Hematopoietic multipotent progenitor cell treated with erythropoietin and hydrocortisone succinate and interleukin-3 and kit ligand, for 17 days (in vitro differentiated cells): ENCODE data around the gene NACC2.
"Not testable (repeated sequence)": the region's sequence is repeated elsewhere in the genome, so short reads cannot be mapped to it uniquely, and the experiment has no call there.

Experiments used
- DNase-seq: peaks from one replicate; pipeline ENCODE4 v3.0.0-alpha.2; 2015; ENCODE audit warnings: low spot score

NACC2 gene

GRCh38 chr9:136080716-136081112 lies 14.4 kb downstream of the NACC2 start:
- no peak for DNase-seq

DNA sequence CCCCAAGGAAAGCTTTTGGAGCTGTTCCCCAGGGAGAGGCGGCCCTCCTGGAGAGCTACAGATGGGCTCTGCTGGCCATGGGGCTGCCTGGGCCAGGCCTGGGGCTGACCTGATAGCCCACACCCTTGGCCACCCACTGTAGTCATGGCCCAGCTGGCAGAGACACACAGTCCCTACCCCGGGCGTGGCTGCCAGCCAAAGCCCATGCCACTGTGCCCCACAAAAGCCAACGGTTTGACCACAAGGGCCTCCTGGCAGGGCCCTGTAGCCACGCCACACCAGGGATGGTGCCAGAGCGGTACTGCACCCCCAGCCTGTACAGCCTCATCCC lies 15.2 kb downstream of the NACC2 start:
- DNase-seq = no peak

DNA sequence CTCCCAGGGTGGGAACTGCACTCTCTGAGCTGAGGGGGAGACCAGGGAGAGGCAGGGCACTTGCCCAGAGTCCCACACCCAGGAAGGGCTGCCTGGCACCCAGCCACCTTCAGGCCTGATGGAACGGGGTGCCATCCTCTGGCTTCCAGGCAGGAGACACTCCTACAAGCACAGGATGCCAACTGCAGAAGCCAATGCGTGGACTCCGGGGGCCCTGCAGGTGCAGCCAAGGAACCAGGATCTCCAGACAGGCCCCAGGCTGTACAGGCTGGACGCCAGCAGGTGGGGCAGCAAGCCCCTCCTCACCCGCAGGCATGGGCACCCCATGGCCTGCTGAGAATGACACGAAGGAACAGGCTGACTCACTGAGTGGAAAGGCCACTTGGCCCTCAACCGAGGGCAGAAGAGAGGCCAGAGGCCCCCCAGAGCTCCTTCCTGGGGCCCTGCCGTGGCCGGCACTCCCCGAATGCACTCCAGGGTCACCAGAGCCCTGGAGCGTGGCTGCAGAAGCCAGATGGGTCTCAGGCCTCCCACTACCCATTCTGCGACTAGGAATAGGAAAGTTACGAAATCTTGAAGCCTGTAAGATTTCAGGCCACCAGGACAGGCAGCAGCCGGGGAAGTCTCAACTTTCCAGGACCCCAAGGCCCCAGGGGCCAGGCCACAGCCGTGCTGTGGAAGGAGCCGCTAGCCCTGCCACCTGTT lies 15.7 kb downstream of the NACC2 start:
- DNase-seq = no peak

DNA sequence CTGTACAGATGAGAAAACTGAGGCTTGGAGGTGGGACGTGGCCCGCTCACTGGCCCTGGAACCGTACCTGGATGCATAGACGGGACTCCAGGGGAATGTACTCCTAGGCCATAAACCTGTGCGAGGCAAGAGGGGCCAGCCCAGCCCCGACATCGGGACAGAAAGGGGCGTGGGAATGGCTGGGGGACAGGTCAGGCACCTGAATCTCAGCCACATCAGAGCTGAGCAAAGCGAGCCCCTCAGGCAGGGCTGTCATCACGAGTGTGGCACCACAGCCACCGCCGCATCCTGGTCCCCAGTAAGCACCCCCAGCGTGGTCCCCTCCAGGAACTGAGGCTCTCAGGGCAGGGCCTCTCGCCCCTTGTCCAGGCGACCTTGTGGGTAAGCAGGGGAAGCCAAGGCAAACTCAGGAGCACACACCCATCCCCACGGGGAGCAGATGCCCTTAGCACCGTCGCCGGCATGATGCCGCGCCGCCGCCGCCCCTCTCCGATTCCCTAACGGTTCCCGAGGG lies 16.5 kb downstream of the NACC2 start:
- no peak for DNase-seq

DNA sequence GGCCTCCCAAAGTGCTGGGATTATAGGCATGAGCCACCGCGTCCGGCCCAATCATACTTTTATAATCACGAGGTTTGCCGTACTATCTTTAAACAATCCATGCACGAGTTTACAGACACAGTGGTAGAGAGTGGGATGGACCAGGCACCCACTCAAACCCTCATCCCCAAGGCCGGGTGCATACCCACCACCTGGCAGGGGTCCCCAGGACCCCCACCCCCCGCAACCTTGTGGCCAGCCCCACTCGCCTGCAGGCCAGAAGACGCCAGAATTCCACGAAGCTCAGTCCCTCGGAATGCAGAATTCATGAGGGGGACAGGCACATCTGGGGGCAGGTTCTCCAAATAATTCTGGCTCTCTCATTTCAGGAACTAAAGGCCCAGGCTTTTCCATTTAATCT lies 17.1 kb downstream of the NACC2 start:
- no peak for DNase-seq

DNA sequence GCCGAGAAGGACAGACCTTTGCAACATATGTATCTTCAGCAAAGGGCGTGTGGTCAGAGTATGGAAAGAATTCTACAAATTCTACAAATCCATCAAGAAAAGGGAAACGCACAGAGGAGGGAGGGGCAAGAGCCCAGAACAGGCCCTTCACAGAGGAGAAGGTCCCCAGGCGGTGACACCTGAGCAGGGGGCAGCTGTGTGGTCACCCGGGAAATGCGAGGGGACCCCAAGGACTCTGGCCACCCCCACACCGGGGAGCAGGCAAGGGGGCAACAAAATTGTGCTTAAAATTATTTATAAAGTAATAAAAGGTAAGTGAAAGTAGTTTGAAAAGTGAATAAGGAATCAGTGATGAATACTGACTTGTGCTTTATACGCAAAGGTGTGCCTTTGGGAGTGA lies 17.6 kb downstream of the NACC2 start:
- no peak for DNase-seq

DNA sequence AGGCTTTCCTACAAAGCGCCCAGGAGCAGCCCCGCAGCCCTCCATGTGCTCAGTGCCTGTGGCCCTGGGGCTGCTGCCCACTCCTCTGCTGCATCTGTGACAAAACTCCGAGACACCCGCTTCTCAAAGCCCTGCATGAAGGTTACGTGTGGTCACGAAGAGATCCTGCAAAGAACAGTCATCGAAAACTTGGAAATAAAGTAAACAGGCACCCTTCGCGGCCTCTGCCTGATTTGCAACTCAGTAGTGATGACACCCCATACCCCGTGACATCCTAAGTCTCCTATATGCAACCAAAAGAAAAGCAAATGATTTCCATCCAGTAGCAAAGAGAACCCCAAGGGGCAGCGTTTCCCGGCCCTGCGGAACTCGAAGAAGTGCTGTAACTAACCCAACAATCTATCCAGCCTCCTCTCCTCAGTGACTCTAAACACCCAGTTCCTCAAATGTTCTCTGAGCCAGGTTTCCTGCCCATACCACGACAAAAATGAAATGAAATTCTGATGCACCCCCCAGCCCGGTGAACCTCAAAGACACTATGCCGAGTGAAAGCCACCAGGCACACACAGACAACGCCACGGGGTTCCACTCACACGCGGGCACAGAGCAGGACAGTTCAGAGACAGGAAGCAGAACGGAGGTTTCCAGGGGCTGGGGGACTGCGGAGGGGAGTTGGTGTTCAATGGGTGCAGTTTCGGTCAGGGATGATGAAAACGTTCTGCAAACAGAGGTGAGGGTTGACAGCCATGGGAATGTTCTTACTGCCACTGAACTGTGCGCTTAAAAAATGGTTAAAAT lies 19.0 kb downstream of the NACC2 start:
- DNase-seq = no peak

- DNase-seq = no peak
Observed at GRCh38 chr9:136075134-136075841, 19.8 kb downstream of the NACC2 start.

DNA sequence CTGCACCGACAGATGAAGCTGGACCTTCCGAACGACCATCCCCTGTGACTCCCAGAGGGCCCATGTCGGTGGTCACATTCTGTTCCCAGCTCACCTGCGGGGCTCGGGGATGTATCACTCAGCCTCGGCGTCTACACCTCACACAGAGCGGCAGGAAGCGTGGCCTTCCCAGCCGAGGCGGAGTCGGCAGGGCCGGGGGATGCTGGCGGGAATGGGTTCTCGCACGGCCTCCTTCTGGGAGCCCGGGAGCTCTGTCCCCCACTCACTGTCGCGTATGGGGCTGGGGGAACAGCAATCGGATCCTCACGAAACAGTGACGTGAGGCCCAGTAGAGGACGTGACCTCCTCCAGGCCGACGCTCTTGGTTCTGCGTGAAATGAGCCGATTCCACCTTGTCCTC lies 20.4 kb downstream of the NACC2 start:
- no peak for DNase-seq

DNA sequence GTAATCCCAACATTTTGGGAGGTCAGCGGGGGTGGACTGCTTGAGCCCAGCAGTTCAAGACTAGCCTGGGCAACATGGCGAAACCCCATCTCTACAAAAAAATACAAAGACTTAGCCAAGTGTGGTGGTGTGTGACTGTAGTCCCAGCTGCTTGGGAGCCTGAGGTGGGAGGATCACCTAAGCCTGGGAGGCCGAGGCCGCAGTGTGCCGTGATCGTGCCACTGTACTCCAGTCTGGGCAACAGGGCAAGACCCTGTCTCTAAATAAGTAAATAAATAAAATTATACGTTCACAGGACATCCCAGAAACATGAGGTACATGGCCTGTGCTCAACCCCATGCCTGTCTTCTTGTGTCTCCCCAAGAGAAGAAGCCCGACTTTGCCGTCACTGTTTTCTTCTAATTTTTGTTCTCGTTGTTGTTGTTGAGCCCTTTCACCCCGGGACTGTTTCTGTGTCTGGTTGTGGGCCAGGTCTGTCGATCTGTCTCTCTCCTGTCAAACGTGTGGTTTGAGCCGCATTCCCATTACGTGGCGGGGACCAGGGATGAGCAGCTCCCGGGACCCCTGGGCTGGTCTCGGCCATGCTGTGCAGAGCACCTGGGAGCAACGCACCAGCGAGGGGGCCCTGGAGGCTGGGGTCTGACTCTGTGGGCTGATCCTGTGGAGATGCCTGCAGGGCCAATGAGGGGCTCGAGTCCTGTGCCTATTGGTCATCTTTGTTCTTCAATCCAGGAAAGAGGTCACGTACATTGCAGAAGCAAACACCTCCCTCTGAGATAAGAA lies 32.2 kb downstream of the NACC2 start:
- DNase-seq = no peak

GRCh38 chr9:136061916-136062315 lies 33.2 kb downstream of the NACC2 start:
- DNase-seq = not testable (repeated sequence)

- DNase-seq = no peak
Observed at GRCh38 chr9:136061405-136061804, 33.7 kb downstream of the NACC2 start.

GRCh38 chr9:136060671-136061371 lies 34.3 kb downstream of the NACC2 start:
- no peak for DNase-seq

- DNase-seq = no peak
Observed at GRCh38 chr9:136059851-136060670, 35.0 kb downstream of the NACC2 start.

- no peak for DNase-seq
Observed at GRCh38 chr9:136059321-136059791, 35.7 kb downstream of the NACC2 start.

GRCh38 chr9:136058801-136059302 lies 36.2 kb downstream of the NACC2 start:
- DNase-seq = no peak

DNA sequence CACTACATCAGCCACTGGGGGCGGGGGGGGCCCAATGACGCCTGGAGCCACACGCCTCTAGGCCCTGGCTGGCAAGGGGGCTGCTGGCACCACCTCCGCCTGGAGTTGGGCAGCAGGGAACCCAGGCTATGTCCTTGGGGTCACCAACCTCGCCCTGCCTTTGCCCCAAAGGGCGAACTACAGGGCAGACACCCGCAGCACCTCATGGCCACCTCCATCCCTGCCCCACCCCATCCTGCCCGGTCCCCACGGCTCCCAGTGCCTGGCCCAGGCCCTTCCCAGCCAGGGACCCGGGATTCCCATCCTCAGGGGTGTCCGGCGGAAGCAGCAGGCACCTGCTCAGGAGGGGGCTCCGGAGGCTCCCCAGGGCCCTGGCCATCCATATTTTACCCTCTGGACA lies 37.0 kb downstream of the NACC2 start:
- no peak for DNase-seq

DNA sequence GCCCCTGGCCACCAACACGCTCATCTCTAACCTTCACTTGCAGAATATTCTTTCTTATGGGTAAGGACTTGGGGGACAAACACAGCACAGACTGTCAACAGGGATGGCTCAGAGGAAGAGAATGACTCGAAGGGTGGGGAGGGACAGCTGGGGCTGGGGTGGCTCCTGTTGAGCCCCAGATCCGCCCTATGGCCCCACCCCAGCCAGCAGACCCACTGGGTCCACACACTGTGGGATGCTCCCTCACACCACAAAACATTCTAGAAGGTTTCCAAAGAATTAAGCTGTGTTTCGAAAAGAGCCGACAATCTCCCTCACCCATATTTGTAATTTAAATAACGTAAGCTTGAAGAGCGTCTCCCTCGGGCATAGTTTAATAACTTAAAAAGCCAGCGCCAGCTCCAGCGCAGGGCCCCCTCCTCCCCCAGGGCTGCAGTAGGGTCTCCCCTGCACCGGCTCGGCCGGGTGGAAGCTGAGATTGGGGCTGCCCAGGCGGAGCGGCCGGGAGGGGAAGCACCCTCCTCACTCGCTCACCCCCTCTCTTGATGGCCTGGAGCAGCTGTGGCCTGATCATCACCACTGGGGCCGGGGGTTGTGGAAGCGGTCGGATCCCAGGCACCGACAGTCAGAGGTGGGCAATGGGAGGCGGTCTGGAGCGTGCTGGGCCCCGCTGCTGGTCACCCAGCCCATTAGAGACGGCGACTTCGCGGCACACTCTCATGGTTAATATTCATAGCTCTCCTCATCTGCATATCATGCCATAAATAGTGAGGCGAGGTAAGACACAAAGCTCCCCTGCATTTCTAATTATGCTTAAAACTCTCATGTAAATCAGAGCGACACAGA lies 37.6 kb downstream of the NACC2 start:
- no peak for DNase-seq

- DNase-seq = no peak
Observed at GRCh38 chr9:136056546-136057235, 38.4 kb downstream of the NACC2 start.
